Esophagus squamous epithelium (tissue), 4 donors: ENCODE results near the gene COMMD4.

Experiments
- CTCF ChIP-seq, 6 experiments: fragments of 450-650 bp in 4 of 6; fragments of 200-600 bp in 2 of 6; sonication (generic) in 2 of 6; IDR thresholded peaks; one replicate each; pipeline ENCODE4 v1.5.1; 2016 to 2019; ENCODE audit warnings: antibody characterized with exemption in 6 of 6, mild to moderate bottlenecking in 4 of 6, moderate library complexity in 4 of 6
- POLR2A ChIP-seq, 4 donors: fragments of 450-650 bp; IDR thresholded peaks; one replicate each; pipeline ENCODE4 v1.6.1; 2017; ENCODE audit warnings: antibody characterized with exemption in 4 of 4, mild to moderate bottlenecking in 4 of 4, moderate library complexity in 3 of 4

GRCh38 chr15:75367006-75367405 is 31.1 kb downstream of the COMMD4 start:
- no peak for TF ChIP-seq POLR2A (IDR thresholded peaks at IDR 0.05)
- TF ChIP-seq CTCF (IDR thresholded peaks at IDR 0.05): no peak
